K562 (cell line): ENCODE results near the gene NAV2. TPM values are rescaled to one million over a fixed set of nuclear protein-coding genes. Genes with fewer than 3 reads are reported as not detected.

ENCODE experiments used
- ATAC-seq: fragments of 200-7000 bp; cut with Tn5 transposase; 3 replicates; pipeline ENCODE4 v1.9.1; 2020; ENCODE audit warnings: moderate library complexity
- BruUV-seq: library from RNA; stranded (reverse); fragments of 400-500 nt; replicated peaks from 2 replicates; lab custom pipeline; 2021; lab: Mats Ljungman, UMichigan
- CTCF ChIA-PET: fragments of 300-600 bp; formaldehyde crosslinking; extraction: SDS; loops from one replicate; lab custom pipeline; 2021; ENCODE audit warnings: low intra/inter-chr PET ratio; lab: Yijun Ruan, JAX
- POLR2A ChIA-PET: fragments of 300-600, 350-650 bp; sonication (Branson Sonifier 250); formaldehyde crosslinking; extraction: SDS; loops from one replicate; lab custom pipeline; 2021; ENCODE audit warnings: antibody characterized with exemption, inconsistent platforms; lab: Yijun Ruan, JAX
- DNase-seq, 4 experiments: peaks; one replicate each; pipeline versions ENCODE4 v3.0.0 to v3.0.0-alpha.2; 2011 to 2018; ENCODE audit warnings: low spot score in 3 of 4, mixed read lengths in 3 of 4; ENCODE audit errors: extremely low read depth in 1 of 4
- FAIRE-seq: peaks from 2 replicates; lab custom pipeline; 2011; peaks lifted over from hg19 to GRCh38; lab: Jason Lieb, UNC
- H2AFZ ChIP-seq: 2 replicates; pipeline ENCODE4 v1.6.0; 2011; ENCODE audit warnings: low read depth, low read length, control low read depth, inconsistent platforms
- H3K27ac ChIP-seq: fragments of 200-600 bp; 3 replicates; pipeline ENCODE4 v1.8.0; 2011; ENCODE audit warnings: low read depth, mild to moderate bottlenecking, control low read depth, inconsistent platforms, low read length, moderate library complexity, mixed read lengths; ENCODE audit errors: extremely low read depth
- H3K27me3 ChIP-seq, 2 experiments: fragments of 300-600 bp in 1 of 2; 2 replicates in 1 of 2; 3 replicates in 1 of 2; pipeline versions ENCODE4 v1.6.0 to v1.8.0; 2011; ENCODE audit warnings: inconsistent platforms in 2 of 2, low read length in 2 of 2, mild to moderate bottlenecking in 1 of 2, mixed read lengths in 1 of 2, moderate library complexity in 1 of 2; ENCODE audit not compliant: control insufficient read depth in 2 of 2, insufficient read depth in 2 of 2
- H3K36me3 ChIP-seq: fragments of 300-600 bp; 3 replicates; pipeline ENCODE4 v1.8.0; 2011; ENCODE audit warnings: mild to moderate bottlenecking, low read length, inconsistent platforms; ENCODE audit not compliant: control insufficient read depth, insufficient read depth
- H3K4me1 ChIP-seq, 2 experiments: fragments of 200-600 bp in 1 of 2; replicated peaks in 1 of 2; 2 replicates in 1 of 2; 3 replicates in 1 of 2; pipeline versions ENCODE4 v1.5.1 to v1.8.0; 2011; ENCODE audit warnings: inconsistent platforms in 2 of 2, low read length in 2 of 2, mild to moderate bottlenecking in 1 of 2, mixed read lengths in 1 of 2, moderate library complexity in 1 of 2; ENCODE audit not compliant: control insufficient read depth in 2 of 2, insufficient read depth in 2 of 2
- H3K4me2 ChIP-seq: 2 replicates; pipeline ENCODE4 v1.6.1; 2011; ENCODE audit warnings: low read length, control low read depth, inconsistent platforms, mixed read lengths; ENCODE audit not compliant: insufficient read depth
- H3K4me3 ChIP-seq: fragments of 200-600 bp; sonication (generic), shearing (Covaris generic); 2 replicates; pipeline ENCODE4 v1.5.1; 2016; ENCODE audit warnings: control low read depth, inconsistent platforms
- H3K79me2 ChIP-seq: fragments of 200-600 bp; 3 replicates; pipeline ENCODE4 v1.8.0; 2011; ENCODE audit warnings: low read length, inconsistent platforms; ENCODE audit not compliant: control insufficient read depth, insufficient read depth
- H3K9ac ChIP-seq, 2 experiments: 2 replicates each; pipeline versions ENCODE4 v1.6.0 to v1.6.1; 2011; ENCODE audit warnings: low read depth in 2 of 2, low read length in 2 of 2, control low read depth in 1 of 2, inconsistent platforms in 1 of 2, mild to moderate bottlenecking in 1 of 2, mixed read lengths in 1 of 2; ENCODE audit not compliant: insufficient read depth in 1 of 2
- H3K9me1 ChIP-seq: one replicate; pipeline ENCODE4 v1.6.0; 2011; ENCODE audit warnings: inconsistent platforms, mild to moderate bottlenecking, low read length, moderate library complexity; ENCODE audit not compliant: control insufficient read depth, insufficient read depth
- H3K9me3 ChIP-seq: replicated peaks from 2 replicates; pipeline ENCODE4 v1.5.1; 2011; ENCODE audit warnings: low read depth, low read length, inconsistent platforms; ENCODE audit not compliant: control insufficient read depth, insufficient read depth
- H4K20me1 ChIP-seq: replicated peaks from 2 replicates; pipeline ENCODE4 v1.6.1; 2011; ENCODE audit warnings: low read length, inconsistent platforms, mixed read lengths; ENCODE audit not compliant: control insufficient read depth, insufficient read depth
- ERF ChIP-seq: fragments of 450-650 bp; formaldehyde crosslinking; IDR thresholded peaks from 2 replicates; pipeline ENCODE4 v1.4.0; 2020; ENCODE audit warnings: mild to moderate bottlenecking, mixed read lengths
- HMG20A ChIP-seq: fragments of 450-650 bp; formaldehyde crosslinking; conservative IDR thresholded peaks from 2 replicates; pipeline ENCODE4 v1.4.0; 2020; ENCODE audit warnings: mild to moderate bottlenecking, mixed read lengths
- KLF6 ChIP-seq: fragments of 250-450 bp; sonication (Bioruptor Pico); IDR thresholded peaks from 2 replicates; pipeline ENCODE4 v1.4.0; 2020; ENCODE audit warnings: mild to moderate bottlenecking, moderate library complexity, borderline replicate concordance
- MAFG ChIP-seq: fragments of 450-650 bp; conservative IDR thresholded peaks from 2 replicates; pipeline ENCODE4 v1.6.1; 2016; ENCODE audit warnings: missing genetic modification characterization, missing compliant biosample characterization
- MCM2 ChIP-seq: fragments of 450-650 bp; IDR thresholded peaks from 2 replicates; pipeline ENCODE4 v1.6.1; 2017; ENCODE audit warnings: low read depth, mild to moderate bottlenecking
- PHB ChIP-seq: fragments of 250-450 bp; sonication (Bioruptor Pico); IDR thresholded peaks from 2 replicates; pipeline ENCODE4 v1.5.0; 2021
- PML ChIP-seq: IDR thresholded peaks from 2 replicates; pipeline ENCODE4 v1.6.1; 2012; ENCODE audit warnings: low read length, inconsistent platforms
- POLR2G ChIP-seq: fragments of 200-400 bp; formaldehyde crosslinking; IDR thresholded peaks from 2 replicates; pipeline ENCODE4 v1.6.1; 2017; ENCODE audit warnings: low read depth, mild to moderate bottlenecking, antibody characterized with exemption, low read length, moderate library complexity
- SLC30A9 ChIP-seq: fragments of 250-450 bp; sonication (Bioruptor Pico); IDR thresholded peaks from 2 replicates; pipeline ENCODE4 v1.8.0; 2022; ENCODE audit warnings: mild to moderate bottlenecking, moderate library complexity
- TGIF2 ChIP-seq: sonication (generic); formaldehyde crosslinking; IDR thresholded peaks from 2 replicates; pipeline ENCODE4 v1.8.1; 2022; ENCODE audit warnings: mild to moderate bottlenecking, missing genetic modification reagents, moderate library complexity
- THRA ChIP-seq: fragments of 450-650 bp; IDR thresholded peaks from 2 replicates; pipeline ENCODE4 v1.6.1; 2017; ENCODE audit warnings: mild to moderate bottlenecking, moderate library complexity
- ZNF134 ChIP-seq: fragments of 250-450 bp; sonication (Bioruptor Pico); conservative IDR thresholded peaks from 2 replicates; pipeline ENCODE4 v1.4.0; 2020
- ZNF140 ChIP-seq: fragments of 250-450 bp; sonication (Bioruptor Pico); IDR thresholded peaks from 2 replicates; pipeline ENCODE4 v1.8.0; 2021; ENCODE audit warnings: moderate library complexity, mild to moderate bottlenecking, inconsistent platforms
- ZNF253 ChIP-seq: fragments of 250-450 bp; sonication (Bioruptor Pico); conservative IDR thresholded peaks from 2 replicates; pipeline ENCODE4 v1.6.1; 2021; ENCODE audit warnings: mild to moderate bottlenecking
- ZNF766 ChIP-seq: fragments of 200-800 bp; sonication (Bioruptor generic); conservative IDR thresholded peaks from 2 replicates; pipeline ENCODE4 v1.6.1; 2016; ENCODE audit warnings: missing genetic modification characterization, missing compliant biosample characterization
- WGBS: fragments of 100-300 bp; shearing (Covaris generic); methylation state at CpG from one replicate; pipeline ENCODE4 v1.1.6; 2016; ENCODE audit warnings: low coverage, mixed read lengths; ENCODE audit not compliant: insufficient coverage; ENCODE audit errors: missing lambda C conversion rate; 5-methylcytosine and 5-hydroxymethylcytosine counted together
- in situ Hi-C: fragments of 300-500 bp; cut with MboI; formaldehyde crosslinking; loops from 4 replicates; pipeline ENCODE4 v1.15.0; 2018; ENCODE audit warnings: inconsistent platforms, mixed read lengths
- intact Hi-C: fragments of 100-400 bp; cut with micrococcal nuclease; formaldehyde crosslinking; loops from 2 replicates; pipeline ENCODE4 v1.14.2; 2022
- polyA plus RNA-seq, 8 experiments: library from polyadenylated mRNA; depleted of rRNA in 4 of 8; stranded (reverse) in 5 of 8; unstranded in 3 of 8; fragments of >200 nt; fragmentation: Nextera tagmentation in 2 of 8; fragmentation: Illumina TruSeq in 1 of 8; extraction: Ambion mirVana in 2 of 8; extraction: Trizol in 1 of 8; gene quantifications; 2 replicates each; pipeline versions ENCODE4 v1.2.1 to v1.2.3, GENCODE V29; 2011 to 2014; ENCODE audit warnings: inconsistent platforms in 1 of 8, missing spikeins in 1 of 8
- total RNA-seq, 7 experiments: library from RNA; depleted of rRNA in 6 of 7; stranded (reverse); fragments of >200 nt in 6 of 7; fragmentation: Illumina TruSeq in 2 of 7; extraction: Trizol in 2 of 7; gene quantifications; 2 replicates each; pipeline versions ENCODE4 v1.2.1 to v1.2.3, GENCODE V29; 2011 to 2021; ENCODE audit warnings: low replicate concordance in 1 of 7
- TF ChIP-seq, protein P1 (sequence below): fragments of 450-650 bp; formaldehyde crosslinking; IDR thresholded peaks from 2 replicates; pipeline ENCODE4 v1.4.0; 2022; ENCODE audit warnings: missing genetic modification characterization

Gene NAV2
- total and polyA plus RNA-seq, 9 of the 15 experiments (the other 6 are each of a cell fraction or from before 2014, with no cell fraction given), result 0.03 to 0.35 (median 0.05) TPM

DNA sequence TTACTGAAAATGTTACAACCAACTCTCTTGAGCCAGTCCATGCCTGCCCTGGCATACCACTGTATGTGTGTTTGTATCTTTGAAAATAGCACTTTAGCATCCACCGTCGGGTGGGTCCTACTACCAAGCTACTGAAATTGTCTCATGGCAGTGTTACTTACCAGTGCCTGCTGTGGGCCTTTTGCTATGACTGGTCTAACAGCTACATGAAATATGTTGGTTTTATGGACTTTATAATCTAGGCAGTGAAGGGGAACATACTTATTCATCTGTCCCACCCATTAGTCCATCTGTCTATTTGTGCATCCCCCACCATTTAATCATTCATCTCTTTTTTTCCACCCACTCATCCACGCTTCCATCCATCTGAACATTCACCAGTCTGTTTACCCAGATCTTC, 106.0 kb downstream of the NAV2 start (continued):
- TF ChIP-seq THRA, result no peak
- TF ChIP-seq MCM2, result no peak

- Histone ChIP-seq H3K4me3 (no peak overlapping the region), H3K27me3 (peaks cover 0 to 4% of the 10 kb centered on the region in 2 experiments; a peak in 4 of 5 replicates), H3K4me2 (no peak overlapping the region), H3K4me1 (no peaks in the 10 kb centered on the region), H3K9me1 (no peaks in the 10 kb centered on the region), H4K20me1 (no peaks in the 10 kb centered on the region), H3K79me2 (no peaks in the 10 kb centered on the region), H3K27ac (no peak overlapping the region), H2AFZ (no peak overlapping the region), H3K9ac (no peak overlapping the region), H3K36me3 (no peaks in the 10 kb centered on the region), H3K9me3 (no peaks in the 10 kb centered on the region)
- FAIRE-seq (no peak), DNase-seq (no peak), ATAC-seq (no peak)
- ChIA-PET CTCF (no interaction called here), POLR2A (no interaction called here)
- intact Hi-C loops, result no loop called here
- in situ Hi-C loops, result no loop called here
- WGBS, result 4% methylated on average over 2 of the region's 2 CpGs
- BruUV-seq, result no TSS peak
- no peak for TF ChIP-seq ZNF253 (CRISPR knock-in tag)
- TF ChIP-seq TGIF2, result no peak
- no peak for TF ChIP-seq ZNF140 (CRISPR knock-in tag)
- TF ChIP-seq ERF, result no peak
- TF ChIP-seq ZNF766 (CRISPR knock-in tag), result no peak
- no peak for TF ChIP-seq POLR2G
- TF ChIP-seq PHB (CRISPR knock-in tag), result no peak
- TF ChIP-seq KLF6 (CRISPR knock-in tag), result no peak
- no peak for TF ChIP-seq ZNF134
- TF ChIP-seq, protein P1, sequence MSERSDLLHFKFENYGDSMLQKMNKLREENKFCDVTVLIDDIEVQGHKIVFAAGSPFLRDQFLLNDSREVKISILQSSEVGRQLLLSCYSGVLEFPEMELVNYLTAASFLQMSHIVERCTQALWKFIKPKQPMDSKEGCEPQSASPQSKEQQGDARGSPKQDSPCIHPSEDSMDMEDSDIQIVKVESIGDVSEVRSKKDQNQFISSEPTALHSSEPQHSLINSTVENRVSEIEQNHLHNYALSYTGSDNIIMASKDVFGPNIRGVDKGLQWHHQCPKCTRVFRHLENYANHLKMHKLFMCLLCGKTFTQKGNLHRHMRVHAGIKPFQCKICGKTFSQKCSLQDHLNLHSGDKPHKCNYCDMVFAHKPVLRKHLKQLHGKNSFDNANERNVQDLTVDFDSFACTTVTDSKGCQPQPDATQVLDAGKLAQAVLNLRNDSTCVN, result no peak
- TF ChIP-seq MAFG (tag), result no peak
- no peak for TF ChIP-seq PML
- TF ChIP-seq HMG20A (CRISPR knock-in tag), result no peak
- no peak for TF ChIP-seq SLC30A9
Measured at GRCh38 chr11:19819148-19819547, 106.5 kb downstream of the NAV2 start.
